ENCODE data around the gene CAMK2D. TPM values are rescaled to one million over a fixed set of nuclear protein-coding genes. Genes with fewer than 3 reads are reported as not detected.
A peak's percentile ranks its signal among the peaks of the same experiment; 100 is the strongest.

CAMK2D gene
- total RNA-seq (2014; rRNA removed; shearing (Covaris generic)): 10.8 and 14.6 TPM in 2 replicates
- polyA plus RNA-seq (2016; fragmentation: Nextera tagmentation; extraction: Ambion mirVana): 4.9 and 5.1 TPM in 2 replicates
- long read RNA-seq, full-length matches to known transcripts: 2 of 3 reads
- long read RNA-seq, partial matches to known transcripts: 0 of 3 reads
- long read RNA-seq, other reads (novel, unspliced or antisense): 1 of 3 reads

- no peak for TF ChIP-seq EZH2phosphoT487 (IDR thresholded peaks at IDR 0.05; ENCODE audit: unreplicated experiment)
- no peak for TF ChIP-seq JUNB (IDR thresholded peaks at IDR 0.05; ENCODE audit: unreplicated experiment)
- peak; percentile 19; the same call in 1 of the 2 replicates for TF ChIP-seq ZNF331 (CRISPR knock-in tag; IDR thresholded peaks at IDR 0.05; ENCODE audit: low read depth)
- TF ChIP-seq ZNF114 (CRISPR knock-in tag; IDR thresholded peaks at IDR 0.05): no peak
- no peak for TF ChIP-seq ETS1 (IDR thresholded peaks at IDR 0.05)
- TF ChIP-seq REST (IDR thresholded peaks at IDR 0.05; ENCODE audit: unreplicated experiment): no peak
- TF ChIP-seq EZH2 (IDR thresholded peaks at IDR 0.05; ENCODE audit: low read depth, unreplicated experiment): no peak
- no peak for TF ChIP-seq CREB1 (CRISPR knock-in tag; IDR thresholded peaks at IDR 0.05; ENCODE audit: low read depth)
- no peak for TF ChIP-seq NANOG (IDR thresholded peaks at IDR 0.05; ENCODE audit: borderline replicate concordance)
- TF ChIP-seq, protein P1, sequence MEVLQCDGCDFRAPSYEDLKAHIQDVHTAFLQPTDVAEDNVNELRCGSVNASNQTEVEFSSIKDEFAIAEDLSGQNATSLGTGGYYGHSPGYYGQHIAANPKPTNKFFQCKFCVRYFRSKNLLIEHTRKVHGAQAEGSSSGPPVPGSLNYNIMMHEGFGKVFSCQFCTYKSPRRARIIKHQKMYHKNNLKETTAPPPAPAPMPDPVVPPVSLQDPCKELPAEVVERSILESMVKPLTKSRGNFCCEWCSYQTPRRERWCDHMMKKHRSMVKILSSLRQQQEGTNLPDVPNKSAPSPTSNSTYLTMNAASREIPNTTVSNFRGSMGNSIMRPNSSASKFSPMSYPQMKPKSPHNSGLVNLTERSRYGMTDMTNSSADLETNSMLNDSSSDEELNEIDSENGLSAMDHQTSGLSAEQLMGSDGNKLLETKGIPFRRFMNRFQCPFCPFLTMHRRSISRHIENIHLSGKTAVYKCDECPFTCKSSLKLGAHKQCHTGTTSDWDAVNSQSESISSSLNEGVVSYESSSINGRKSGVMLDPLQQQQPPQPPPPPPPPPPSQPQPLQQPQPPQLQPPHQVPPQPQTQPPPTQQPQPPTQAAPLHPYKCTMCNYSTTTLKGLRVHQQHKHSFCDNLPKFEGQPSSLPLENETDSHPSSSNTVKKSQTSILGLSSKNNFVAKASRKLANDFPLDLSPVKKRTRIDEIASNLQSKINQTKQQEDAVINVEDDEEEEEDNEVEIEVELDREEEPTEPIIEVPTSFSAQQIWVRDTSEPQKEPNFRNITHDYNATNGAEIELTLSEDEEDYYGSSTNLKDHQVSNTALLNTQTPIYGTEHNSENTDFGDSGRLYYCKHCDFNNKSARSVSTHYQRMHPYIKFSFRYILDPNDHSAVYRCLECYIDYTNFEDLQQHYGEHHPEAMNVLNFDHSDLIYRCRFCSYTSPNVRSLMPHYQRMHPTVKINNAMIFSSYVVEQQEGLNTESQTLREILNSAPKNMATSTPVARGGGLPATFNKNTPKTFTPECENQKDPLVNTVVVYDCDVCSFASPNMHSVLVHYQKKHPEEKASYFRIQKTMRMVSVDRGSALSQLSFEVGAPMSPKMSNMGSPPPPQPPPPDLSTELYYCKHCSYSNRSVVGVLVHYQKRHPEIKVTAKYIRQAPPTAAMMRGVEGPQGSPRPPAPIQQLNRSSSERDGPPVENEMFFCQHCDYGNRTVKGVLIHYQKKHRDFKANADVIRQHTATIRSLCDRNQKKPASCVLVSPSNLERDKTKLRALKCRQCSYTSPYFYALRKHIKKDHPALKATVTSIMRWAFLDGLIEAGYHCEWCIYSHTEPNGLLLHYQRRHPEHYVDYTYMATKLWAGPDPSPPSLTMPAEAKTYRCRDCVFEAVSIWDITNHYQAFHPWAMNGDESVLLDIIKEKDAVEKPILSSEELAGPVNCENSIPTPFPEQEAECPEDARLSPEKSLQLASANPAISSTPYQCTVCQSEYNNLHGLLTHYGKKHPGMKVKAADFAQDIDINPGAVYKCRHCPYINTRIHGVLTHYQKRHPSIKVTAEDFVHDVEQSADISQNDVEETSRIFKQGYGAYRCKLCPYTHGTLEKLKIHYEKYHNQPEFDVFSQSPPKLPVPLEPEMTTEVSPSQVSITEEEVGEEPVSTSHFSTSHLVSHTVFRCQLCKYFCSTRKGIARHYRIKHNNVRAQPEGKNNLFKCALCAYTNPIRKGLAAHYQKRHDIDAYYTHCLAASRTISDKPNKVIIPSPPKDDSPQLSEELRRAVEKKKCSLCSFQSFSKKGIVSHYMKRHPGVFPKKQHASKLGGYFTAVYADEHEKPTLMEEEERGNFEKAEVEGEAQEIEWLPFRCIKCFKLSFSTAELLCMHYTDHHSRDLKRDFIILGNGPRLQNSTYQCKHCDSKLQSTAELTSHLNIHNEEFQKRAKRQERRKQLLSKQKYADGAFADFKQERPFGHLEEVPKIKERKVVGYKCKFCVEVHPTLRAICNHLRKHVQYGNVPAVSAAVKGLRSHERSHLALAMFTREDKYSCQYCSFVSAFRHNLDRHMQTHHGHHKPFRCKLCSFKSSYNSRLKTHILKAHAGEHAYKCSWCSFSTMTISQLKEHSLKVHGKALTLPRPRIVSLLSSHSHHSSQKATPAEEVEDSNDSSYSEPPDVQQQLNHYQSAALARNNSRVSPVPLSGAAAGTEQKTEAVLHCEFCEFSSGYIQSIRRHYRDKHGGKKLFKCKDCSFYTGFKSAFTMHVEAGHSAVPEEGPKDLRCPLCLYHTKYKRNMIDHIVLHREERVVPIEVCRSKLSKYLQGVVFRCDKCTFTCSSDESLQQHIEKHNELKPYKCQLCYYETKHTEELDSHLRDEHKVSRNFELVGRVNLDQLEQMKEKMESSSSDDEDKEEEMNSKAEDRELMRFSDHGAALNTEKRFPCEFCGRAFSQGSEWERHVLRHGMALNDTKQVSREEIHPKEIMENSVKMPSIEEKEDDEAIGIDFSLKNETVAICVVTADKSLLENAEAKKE (CRISPR knock-in tag; IDR thresholded peaks at IDR 0.05): no peak
- TF ChIP-seq POLR2AphosphoS5 (IDR thresholded peaks at IDR 0.05; ENCODE audit: low read depth): peak; percentile 55
- no peak for TF ChIP-seq STAT1 (IDR thresholded peaks at IDR 0.05; ENCODE audit: unreplicated experiment)
- TF ChIP-seq CTCF (conservative IDR thresholded peaks at IDR 0.05; ENCODE audit: low read depth in 2 of 2): peak; percentile 32 to 83
- no peaks in the 10 kb centered on the region for H3K9me3 Mint-ChIP-seq
- Histone ChIP-seq H3K79me2 (replicated peaks; ENCODE audit: insufficient read depth) (no peaks in the 10 kb centered on the region; the same call in 1 of the 2 replicates), H3K4me1 (ENCODE audit: insufficient read depth) (peaks cover 34% of the 10 kb centered on the region), H3K9me2 (ENCODE audit: insufficient read depth) (no peaks in the 10 kb centered on the region), H2AFZ (peak within 1 kb of the TSS; percentile 82), H4K20me1 (replicated peaks; ENCODE audit: insufficient read depth) (no peaks in the 10 kb centered on the region), H3F3A (replicated peaks; ENCODE audit: low read depth) (no peaks in the 10 kb centered on the region), H3K4me3 (peak within 1 kb of the TSS; percentile 81), H3K27me3 (ENCODE audit: insufficient read depth) (peaks cover 28% of the 10 kb centered on the region), H3K36me3 (ENCODE audit: insufficient read depth) (no peaks in the 10 kb centered on the region), H3K27ac (ENCODE audit: low read depth) (peak within 1 kb of the TSS; percentile 91), H3K4me2 (peak within 1 kb of the TSS; percentile 94)
- H3K4me3 Mint-ChIP-seq: peak within 1 kb of the TSS; percentile 82
- DNase-seq (ENCODE audit: low spot score) (no peak), ATAC-seq (peak; percentile 49)
- H3K27ac Mint-ChIP-seq: peak within 1 kb of the TSS; percentile 98
- no peaks in the 10 kb centered on the region for H3K36me3 Mint-ChIP-seq (ENCODE audit: low read depth)
- H3K27me3 Mint-ChIP-seq (ENCODE audit: insufficient read depth, low read depth, poor library complexity): peaks cover 13% of the 10 kb centered on the region
- peaks cover 27% of the 10 kb centered on the region; the same call in 2 of the 3 replicates for H3K4me1 Mint-ChIP-seq
Measured at GRCh38 chr4:113761620-113762185, at the start of gene CAMK2D. Gene CAMK2D (minus strand): TSS chr4:113761738. CDS start chr4:113761068, 670 bp downstream.
